Raji (cell line): ENCODE measurements around the gene TMEM161A.

Experiments
- POLR2A ChIP-seq: IDR thresholded peaks from 2 replicates; pipeline ENCODE4 v1.6.1; 2011; ENCODE audit warnings: low read depth, low read length, control low read depth; ENCODE audit not compliant: insufficient read depth

Gene TMEM161A

DNA sequence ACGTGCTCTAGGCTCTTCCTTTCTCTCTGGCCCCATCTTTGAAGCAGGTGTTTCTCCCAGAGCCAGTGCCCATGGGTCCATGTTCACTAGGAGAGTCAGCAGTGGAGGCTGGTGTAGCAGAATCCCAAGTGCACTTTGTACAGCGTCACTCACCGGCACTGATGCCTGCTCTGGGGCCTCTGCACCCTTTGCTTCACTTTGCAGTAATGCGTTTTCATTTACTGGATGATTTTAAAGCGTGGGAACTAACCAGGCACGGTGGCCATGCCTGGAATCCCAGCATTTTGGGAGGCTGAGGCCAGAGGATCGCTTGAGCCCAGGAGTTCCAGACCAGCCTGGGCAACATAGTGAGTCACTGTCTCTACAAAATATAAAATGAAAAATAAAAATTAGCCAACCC is 43.8 kb downstream of the TMEM161A start:
- TF ChIP-seq POLR2A = no peak

- no peak for TF ChIP-seq POLR2A
These were observed 50.6 kb downstream of the TMEM161A start for GRCh38 chr19:19087676-19088075.

- no peak for TF ChIP-seq POLR2A
These were observed 54.7 kb downstream of the TMEM161A start for GRCh38 chr19:19083413-19084178.

- TF ChIP-seq POLR2A = no peak
These were observed 56.6 kb downstream of the TMEM161A start for GRCh38 chr19:19081642-19082151.

- no peak for TF ChIP-seq POLR2A
These were observed 58.7 kb downstream of the TMEM161A start for GRCh38 chr19:19079571-19079970.

DNA sequence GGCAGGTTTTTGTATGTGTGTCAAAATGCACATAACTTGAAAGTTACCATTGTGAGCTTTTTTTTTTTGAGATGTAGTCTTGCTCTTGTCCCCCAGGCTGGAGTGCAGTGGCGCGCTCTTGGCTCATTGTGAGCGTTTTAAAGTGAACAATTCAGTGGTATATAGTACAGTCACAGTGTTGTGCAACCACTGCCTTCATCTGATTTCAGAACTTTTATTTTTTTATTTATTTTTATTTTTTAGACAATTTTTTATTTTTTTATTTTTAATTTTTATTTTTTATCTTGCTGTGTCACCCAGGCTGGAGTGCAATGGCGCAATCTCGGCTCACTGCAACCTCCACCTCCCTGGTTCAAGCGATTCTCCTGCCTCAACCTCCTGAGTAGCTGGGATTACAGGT is 59.5 kb downstream of the TMEM161A start:
- no peak for TF ChIP-seq POLR2A

GRCh38 chr19:19077103-19077502 is 61.2 kb downstream of the TMEM161A start:
- no peak for TF ChIP-seq POLR2A

- TF ChIP-seq POLR2A = no peak
These were observed 61.8 kb downstream of the TMEM161A start for GRCh38 chr19:19076476-19076875.

GRCh38 chr19:19075126-19075525 is 63.2 kb downstream of the TMEM161A start:
- no peak for TF ChIP-seq POLR2A

DNA sequence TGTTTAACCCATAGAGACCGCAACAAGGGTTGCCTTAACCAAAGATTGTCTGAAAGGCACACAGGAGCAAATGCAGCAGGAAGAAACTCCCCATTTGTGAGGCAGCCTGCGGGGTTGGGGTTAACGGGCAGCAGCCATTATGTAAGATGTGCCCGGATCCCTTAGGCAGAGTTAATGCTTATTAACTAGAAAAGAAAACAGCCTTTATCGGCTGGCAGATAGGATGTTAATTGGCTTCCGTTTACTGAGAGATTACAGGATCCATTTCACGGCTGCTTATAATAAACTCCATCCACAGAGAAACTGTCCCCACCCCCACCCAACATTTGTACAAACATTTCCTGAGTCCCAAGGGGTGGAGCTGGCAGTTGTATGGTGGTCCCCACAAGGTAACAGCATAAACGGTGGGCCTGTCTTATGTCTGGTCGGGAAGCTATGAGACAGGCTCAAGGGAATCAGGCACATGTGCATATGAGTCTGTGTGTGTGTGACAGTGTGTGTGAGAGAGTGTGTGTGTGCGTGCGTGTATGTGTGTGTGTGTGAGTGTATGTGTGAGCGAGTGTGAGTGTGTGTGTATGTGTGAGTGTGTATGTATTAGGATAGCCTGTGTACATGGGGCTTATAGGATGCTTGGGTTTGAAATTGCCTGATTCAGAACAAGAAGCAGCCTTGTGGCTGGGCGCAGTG is 63.9 kb downstream of the TMEM161A start:
- TF ChIP-seq POLR2A = no peak

- no peak for TF ChIP-seq POLR2A
These were observed 66.4 kb downstream of the TMEM161A start for GRCh38 chr19:19071897-19072296.
